Colonic mucosa (tissue), 4 donors: ENCODE results near the gene TRPM2. TPM values are rescaled to one million over a fixed set of nuclear protein-coding genes. Genes with fewer than 3 reads are reported as not detected.

Experiments
- DNase-seq: peaks from one replicate; pipeline ENCODE4 v3.0.0-alpha.2; 2020
- H3K27ac ChIP-seq: fragments of 200-600 bp; one replicate; pipeline ENCODE4 v1.8.0; 2021
- H3K27me3 ChIP-seq: fragments of 200-600 bp; one replicate; pipeline ENCODE4 v1.8.0; 2021
- H3K36me3 ChIP-seq: fragments of 200-600 bp; one replicate; pipeline ENCODE4 v1.8.0; 2021
- H3K4me1 ChIP-seq: fragments of 200-600 bp; one replicate; pipeline ENCODE4 v1.8.0; 2021; ENCODE audit warnings: mild to moderate bottlenecking
- H3K4me3 ChIP-seq: fragments of 200-600 bp; one replicate; pipeline ENCODE4 v1.8.0; 2021
- H3K9ac ChIP-seq, 2 donors: one replicate each; pipeline ENCODE4 v1.7.0; 2013; ENCODE audit warnings: control low read depth in 2 of 2, low read depth in 2 of 2, low read length in 2 of 2
- H3K9me3 ChIP-seq: fragments of 200-600 bp; one replicate; pipeline ENCODE4 v1.8.0; 2021
- intact Hi-C: fragments of 100-400 bp; cut with DNase I; formaldehyde crosslinking; loops from one replicate; pipeline ENCODE4 v1.14.1; 2022
- total RNA-seq, 2 donors: library from RNA; stranded (reverse); fragmentation: NEBNext Ultra II Directional in 1 of 2; extraction: Animal tissue kit (Norgen Biotek cat#: 25700) in 1 of 2; gene quantifications; one replicate each; pipeline ENCODE4 v1.2.1, GENCODE V29; 2021
- TF ChIP-seq, protein P1 (sequence below): fragments of 200-600 bp; IDR thresholded peaks from one replicate; pipeline ENCODE4 v1.8.0; 2022; ENCODE audit warnings: antibody characterized with exemption, mild to moderate bottlenecking
- donor health status: healthy.
- donor health status: DM: no; HTN: no; CAD: no.
- donor health status: DM: no; HTN: no; CAD: no.

Gene TRPM2
- total RNA-seq, 2 donors from 2014 or later, result 2.6 to 4.2 TPM

DNA sequence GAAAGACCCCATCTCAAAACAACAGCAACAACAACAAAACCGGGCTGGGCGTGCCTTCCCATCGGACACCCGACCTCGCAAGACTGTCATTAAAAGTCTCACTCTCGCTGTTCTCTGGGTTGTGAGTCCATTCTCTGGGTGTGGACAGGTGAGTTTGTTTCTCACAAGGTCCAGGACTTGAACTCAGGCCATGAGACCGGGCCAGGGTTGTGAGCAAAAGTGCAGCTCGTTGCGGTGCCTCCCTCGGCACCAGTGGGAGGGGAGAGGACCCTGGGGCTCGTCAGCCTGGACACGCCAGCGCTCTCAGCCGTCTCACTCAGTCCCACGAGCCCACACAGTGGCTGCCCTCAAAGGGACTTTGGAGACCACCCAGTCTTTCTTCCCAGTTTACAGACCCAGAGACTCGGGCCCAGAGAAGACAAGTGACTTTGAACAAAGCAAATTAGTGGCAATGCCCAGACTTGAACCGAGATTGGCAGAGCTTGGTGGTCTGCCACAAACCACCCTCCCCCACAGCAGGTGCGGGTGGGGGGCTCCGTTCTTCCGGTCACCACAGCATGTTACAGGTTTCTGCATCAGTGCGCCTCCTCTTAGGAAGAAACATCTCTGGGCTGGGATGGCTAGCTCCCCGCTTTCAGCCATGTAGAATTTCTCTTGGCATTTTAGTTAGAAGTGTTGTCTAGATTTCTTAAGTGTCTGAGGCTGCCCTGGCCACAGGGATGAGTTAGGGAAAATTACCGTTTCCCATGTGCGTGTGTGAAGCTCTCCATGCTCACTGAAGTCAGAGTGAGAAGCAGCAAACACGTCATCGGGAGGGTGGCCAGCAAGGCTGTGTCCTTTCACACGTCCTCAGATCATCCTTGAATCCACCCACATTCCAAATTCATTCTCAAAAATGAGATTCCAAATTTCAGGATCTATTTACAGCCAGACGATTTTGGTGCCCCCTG is 130.1 kb downstream of the TRPM2 start:
- Histone ChIP-seq H3K36me3 (no peaks in the 10 kb centered on the region), H3K27me3 (no peaks in the 10 kb centered on the region), H3K9me3 (no peaks in the 10 kb centered on the region), H3K4me1 (no peaks in the 10 kb centered on the region), H3K27ac (no peak overlapping the region), H3K9ac (no peak overlapping the region), H3K4me3 (no peak overlapping the region)
- TF ChIP-seq, protein P1, sequence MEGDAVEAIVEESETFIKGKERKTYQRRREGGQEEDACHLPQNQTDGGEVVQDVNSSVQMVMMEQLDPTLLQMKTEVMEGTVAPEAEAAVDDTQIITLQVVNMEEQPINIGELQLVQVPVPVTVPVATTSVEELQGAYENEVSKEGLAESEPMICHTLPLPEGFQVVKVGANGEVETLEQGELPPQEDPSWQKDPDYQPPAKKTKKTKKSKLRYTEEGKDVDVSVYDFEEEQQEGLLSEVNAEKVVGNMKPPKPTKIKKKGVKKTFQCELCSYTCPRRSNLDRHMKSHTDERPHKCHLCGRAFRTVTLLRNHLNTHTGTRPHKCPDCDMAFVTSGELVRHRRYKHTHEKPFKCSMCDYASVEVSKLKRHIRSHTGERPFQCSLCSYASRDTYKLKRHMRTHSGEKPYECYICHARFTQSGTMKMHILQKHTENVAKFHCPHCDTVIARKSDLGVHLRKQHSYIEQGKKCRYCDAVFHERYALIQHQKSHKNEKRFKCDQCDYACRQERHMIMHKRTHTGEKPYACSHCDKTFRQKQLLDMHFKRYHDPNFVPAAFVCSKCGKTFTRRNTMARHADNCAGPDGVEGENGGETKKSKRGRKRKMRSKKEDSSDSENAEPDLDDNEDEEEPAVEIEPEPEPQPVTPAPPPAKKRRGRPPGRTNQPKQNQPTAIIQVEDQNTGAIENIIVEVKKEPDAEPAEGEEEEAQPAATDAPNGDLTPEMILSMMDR, result no peak
- no peak for DNase-seq
- intact Hi-C loops, result loop anchor here (5.0 kb wide), 1 partner anchor 56 kb away; no protein-coding TSS in a partner anchor

DNA sequence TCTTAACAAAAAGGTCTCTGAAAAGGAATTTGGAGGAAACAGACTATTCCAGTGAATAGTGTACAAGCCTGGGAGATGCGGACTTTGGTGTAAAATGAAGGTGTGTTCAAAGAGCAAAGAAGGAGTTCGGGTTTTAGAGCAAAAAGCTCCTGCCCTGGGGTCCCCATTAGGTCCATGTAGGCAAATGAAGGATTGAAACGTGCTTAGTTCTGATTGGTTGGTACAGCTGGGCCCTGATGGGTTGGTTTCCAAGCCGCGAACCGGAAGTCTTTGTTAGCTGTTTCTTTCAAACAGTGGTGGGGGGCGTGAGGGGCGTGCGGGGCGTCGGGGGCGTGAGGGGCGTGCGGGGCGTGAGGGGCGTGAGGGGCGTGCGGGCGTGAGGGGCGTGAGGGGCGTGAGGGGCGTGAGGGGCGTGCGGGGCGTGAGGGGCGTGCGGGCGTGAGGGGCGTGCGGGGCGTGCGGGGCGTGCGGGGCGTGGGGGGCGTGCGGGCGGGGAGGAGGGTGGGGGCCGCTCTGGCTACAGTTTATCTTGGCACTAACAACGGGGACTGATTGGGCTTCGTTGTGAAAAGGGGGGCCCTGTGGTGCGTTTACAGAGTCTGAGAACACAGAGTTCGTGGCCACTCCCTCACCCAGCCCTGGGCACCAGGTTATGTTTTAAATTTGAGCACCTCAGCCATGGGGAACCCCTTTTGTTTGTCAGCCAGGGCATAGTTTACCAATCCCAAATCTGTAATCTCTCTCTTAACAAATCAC is 131.3 kb downstream of the TRPM2 start:
- no peak for DNase-seq
- Histone ChIP-seq H3K4me1 (no peaks in the 10 kb centered on the region), H3K4me3 (no peak overlapping the region), H3K9me3 (no peaks in the 10 kb centered on the region), H3K36me3 (no peaks in the 10 kb centered on the region), H3K27ac (no peak overlapping the region), H3K27me3 (no peaks in the 10 kb centered on the region), H3K9ac (no peak overlapping the region)
- TF ChIP-seq, protein P1, result no peak
- intact Hi-C loops, result loop anchor here (5.0 kb wide), 1 partner anchor 57 kb away; no protein-coding TSS in a partner anchor

DNA sequence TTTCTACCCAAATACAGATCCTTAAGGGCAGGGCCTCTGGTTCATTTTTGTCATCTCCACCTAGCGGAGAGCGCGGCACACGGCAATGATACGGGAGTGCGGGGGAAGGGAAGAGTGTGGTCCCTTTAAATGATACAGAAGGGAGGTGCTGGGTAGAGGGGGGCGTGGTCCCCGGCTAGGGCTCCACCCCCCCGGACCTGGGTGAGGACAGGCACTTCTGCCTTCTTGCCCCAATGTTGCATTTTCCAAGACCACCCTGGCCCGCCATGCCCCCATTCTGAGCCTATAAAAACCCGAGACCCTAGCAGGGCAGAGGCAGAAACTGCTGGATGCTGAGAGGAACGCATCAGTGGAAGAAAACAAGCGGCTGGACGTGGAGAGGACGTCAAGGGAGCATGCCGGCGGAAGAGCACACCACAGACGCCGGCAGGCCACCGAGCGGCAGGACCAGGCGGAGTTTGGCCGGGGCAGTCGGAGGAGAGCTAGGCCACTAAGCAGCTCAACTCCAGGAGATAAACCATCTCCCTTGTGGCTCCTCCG is 131.9 kb downstream of the TRPM2 start:
- no peaks in the 10 kb centered on the region for H3K9me3 ChIP-seq
- TF ChIP-seq, protein P1, result no peak
- H3K9ac ChIP-seq, result no peak overlapping the region
- intact Hi-C loops, result no loop called here
- H3K36me3 ChIP-seq, result no peaks in the 10 kb centered on the region
- peak overlapping the region; percentile 1 for H3K4me3 ChIP-seq
- no peaks in the 10 kb centered on the region for H3K27me3 ChIP-seq
- H3K4me1 ChIP-seq, result no peaks in the 10 kb centered on the region
- DNase-seq, result peak; percentile 33
- H3K27ac ChIP-seq, result no peak overlapping the region

DNA sequence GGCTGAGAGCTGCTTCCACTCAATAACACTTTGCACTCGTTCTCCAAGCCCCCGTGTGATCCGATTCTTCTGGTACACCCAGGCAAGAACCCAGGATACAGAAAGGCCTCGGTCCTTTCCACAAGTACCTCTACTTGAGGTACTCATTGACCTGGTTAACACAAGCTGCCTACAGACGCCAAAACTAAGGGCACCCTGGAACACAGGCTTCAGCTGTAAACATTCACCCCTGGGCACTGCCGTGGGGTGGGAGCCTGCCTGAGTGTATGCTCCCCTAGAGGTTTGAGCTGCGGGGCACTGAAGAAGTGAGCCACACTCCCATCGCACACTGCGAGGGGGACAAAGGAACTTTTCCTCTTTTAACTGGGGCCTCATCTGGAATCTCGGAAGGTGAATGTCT is 132.4 kb downstream of the TRPM2 start:
- DNase-seq, result no peak
- H3K4me3 ChIP-seq, result peak overlapping the region; percentile 1
- intact Hi-C loops, result no loop called here

DNA sequence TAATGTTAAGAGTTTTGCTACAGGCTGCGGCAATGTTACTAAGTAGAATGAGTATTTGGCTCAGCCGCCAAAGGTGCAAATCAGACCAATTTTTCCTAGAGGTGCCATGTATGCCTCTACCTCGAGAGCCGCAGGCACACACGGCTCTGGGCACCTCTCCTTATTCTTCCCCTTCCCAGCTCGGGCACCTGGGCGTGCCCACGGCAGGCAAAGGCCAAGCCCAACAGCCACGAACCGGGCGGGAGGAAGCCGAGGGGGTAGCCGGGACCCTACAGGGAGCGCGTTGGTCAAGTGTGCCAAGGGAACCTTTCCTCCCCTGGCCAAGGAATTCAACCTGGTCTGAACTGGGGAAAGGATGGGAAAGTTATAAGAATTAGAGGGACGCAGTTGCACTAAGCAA is 132.9 kb downstream of the TRPM2 start:
- Histone ChIP-seq H3K27me3 (no peaks in the 10 kb centered on the region), H3K36me3 (no peaks in the 10 kb centered on the region), H3K27ac (no peak overlapping the region), H3K9me3 (no peaks in the 10 kb centered on the region), H3K4me1 (no peaks in the 10 kb centered on the region), H3K4me3 (no peak overlapping the region), H3K9ac (no peak overlapping the region)
- TF ChIP-seq, protein P1, result no peak
- intact Hi-C loops, result no loop called here
- DNase-seq, result no peak

More for the DNA sequence above, 132.4 kb downstream of the TRPM2 start:
- TF ChIP-seq, protein P1, result no peak
- no peak overlapping the region for H3K9ac ChIP-seq
- H3K9me3 ChIP-seq, result no peaks in the 10 kb centered on the region
- H3K36me3 ChIP-seq, result no peaks in the 10 kb centered on the region
- H3K4me1 ChIP-seq, result no peaks in the 10 kb centered on the region
- no peak overlapping the region for H3K27ac ChIP-seq
- H3K27me3 ChIP-seq, result no peaks in the 10 kb centered on the region
